GM23338 (cell line): Measurements from ENCODE around the gene MLF2. TPM values are rescaled to one million over a fixed set of nuclear protein-coding genes. Genes with fewer than 3 reads are reported as not detected.

Source experiments
- ATAC-seq: fragments of 200-7000 bp; cut with Tn5 transposase; 3 replicates; pipeline ENCODE4 v1.9.1; 2020
- DNase-seq: peaks from one replicate; pipeline ENCODE4 v3.0.0-alpha.2; 2015; ENCODE audit warnings: low spot score
- H2AFZ ChIP-seq: fragments of 200-600 bp; sonication (generic); 2 replicates; pipeline ENCODE4 v1.8.0; 2016; ENCODE audit warnings: antibody characterized with exemption, mild to moderate bottlenecking, moderate library complexity
- H3F3A ChIP-seq: fragments of 200-600 bp; sonication (generic); replicated peaks from 2 replicates; pipeline ENCODE4 v1.8.0; 2017; ENCODE audit warnings: antibody characterized with exemption, mixed run types, low read depth
- H3K27ac ChIP-seq: fragments of 200-600 bp; sonication (generic); 2 replicates; pipeline ENCODE4 v1.6.1; 2016; ENCODE audit warnings: low read depth
- H3K27me3 ChIP-seq: fragments of 200-600 bp; sonication (generic); 2 replicates; pipeline ENCODE4 v1.8.0; 2016; ENCODE audit warnings: mild to moderate bottlenecking, mixed run types, moderate library complexity; ENCODE audit not compliant: insufficient read depth
- H3K36me3 ChIP-seq: fragments of 200-600 bp; sonication (generic); 2 replicates; pipeline ENCODE4 v1.8.0; 2016; ENCODE audit warnings: mild to moderate bottlenecking; ENCODE audit not compliant: insufficient read depth
- H3K4me1 ChIP-seq: fragments of 200-600 bp; sonication (generic); 2 replicates; pipeline ENCODE4 v1.8.0; 2016; ENCODE audit warnings: mild to moderate bottlenecking, moderate library complexity; ENCODE audit not compliant: insufficient read depth
- H3K4me2 ChIP-seq: fragments of 200-600 bp; sonication (generic); 2 replicates; pipeline ENCODE4 v1.7.1; 2017; ENCODE audit warnings: mixed run types
- H3K4me3 ChIP-seq: fragments of 200-600 bp; sonication (generic); 2 replicates; pipeline ENCODE4 v1.6.1; 2016; ENCODE audit warnings: mixed run types
- H3K79me2 ChIP-seq: fragments of 200-600 bp; sonication (generic); replicated peaks from 2 replicates; pipeline ENCODE4 v1.8.0; 2017; ENCODE audit warnings: mild to moderate bottlenecking; ENCODE audit not compliant: insufficient read depth
- H3K9me2 ChIP-seq: fragments of 200-600 bp; sonication (generic); 2 replicates; pipeline ENCODE4 v1.8.0; 2017; ENCODE audit not compliant: insufficient read depth
- H4K20me1 ChIP-seq: fragments of 200-600 bp; sonication (generic); replicated peaks from 2 replicates; pipeline ENCODE4 v1.8.0; 2017; ENCODE audit warnings: mild to moderate bottlenecking; ENCODE audit not compliant: insufficient read depth
- H3K27ac Mint-ChIP-seq: 2 replicates; pipeline ENCODE4 v1.8.0; 2020; ENCODE audit warnings: inconsistent platforms, mild to moderate bottlenecking, moderate library complexity, mixed read lengths
- H3K27me3 Mint-ChIP-seq: 3 replicates; pipeline ENCODE4 v1.8.0; 2022; ENCODE audit warnings: low read depth, mild to moderate bottlenecking, moderate library complexity, mixed read lengths, inconsistent platforms; ENCODE audit not compliant: insufficient read depth, poor library complexity
- H3K36me3 Mint-ChIP-seq: 3 replicates; pipeline ENCODE4 v1.8.0; 2021; ENCODE audit warnings: low read depth, mild to moderate bottlenecking, inconsistent platforms, moderate library complexity, mixed read lengths
- H3K4me1 Mint-ChIP-seq: 3 replicates; pipeline ENCODE4 v1.8.0; 2020; ENCODE audit warnings: mild to moderate bottlenecking, inconsistent platforms, mixed read lengths
- H3K4me3 Mint-ChIP-seq: 3 replicates; pipeline ENCODE4 v1.8.0; 2021; ENCODE audit warnings: moderate library complexity, mild to moderate bottlenecking, inconsistent platforms, mixed read lengths
- H3K9me3 Mint-ChIP-seq: 3 replicates; pipeline ENCODE4 v1.8.0; 2020; ENCODE audit warnings: moderate library complexity, mild to moderate bottlenecking, inconsistent platforms, mixed read lengths
- ETS1 ChIP-seq: IDR thresholded peaks from 2 replicates; pipeline ENCODE4 v1.6.1; 2016; ENCODE audit warnings: antibody characterized with exemption
- EZH2phosphoT487 ChIP-seq: fragments of 200-600 bp; sonication (generic); IDR thresholded peaks from one replicate; pipeline ENCODE4 v1.8.1; 2018; ENCODE audit warnings: antibody characterized with exemption; ENCODE audit not compliant: unreplicated experiment
- polyA plus RNA-seq: library from polyadenylated mRNA; unstranded; fragments of >200 nt; fragmentation: Nextera tagmentation; extraction: Ambion mirVana; gene quantifications from 2 replicates; pipeline ENCODE4 v1.2.1, GENCODE V29; 2016
- small RNA-seq: library from RNA; depleted of rRNA; stranded (forward); fragments of <200 nt; gene quantifications from one replicate; pipeline ENCODE3, GENCODE V24; 2014; ENCODE audit warnings: low replicate concordance
- total RNA-seq: library from RNA; depleted of rRNA; stranded (reverse); fragments of >200 nt; shearing (Covaris generic); gene quantifications from 2 replicates; pipeline ENCODE4 v1.2.3, GENCODE V29; 2014; rRNA removed

Gene MLF2
- total and polyA plus RNA-seq, 2 experiments from 2014 or later: 280 to 289 TPM

GRCh38 chr12:6698352-6699046, 54.4 kb downstream of the MLF2 start:
- Mint-ChIP-seq H3K36me3 (peaks cover 6% of the 10 kb centered on the region; the same call in 2 of the 3 replicates), H3K27ac (no peak overlapping the region), H3K9me3 (peaks cover 4% of the 10 kb centered on the region; the same call in 2 of the 3 replicates), H3K4me3 (peak overlapping the region; percentile 56), H3K27me3 (peaks cover 31% of the 10 kb centered on the region), H3K4me1 (peaks cover 27% of the 10 kb centered on the region)
- H4K20me1 ChIP-seq: no peaks in the 10 kb centered on the region
- ATAC-seq (no peak), DNase-seq (peak; percentile 5)
- peak overlapping the region; percentile 95 for H3K4me2 ChIP-seq
- H3K4me3 ChIP-seq: peak overlapping the region; percentile 90
- peaks cover 28% of the 10 kb centered on the region for H3K27me3 ChIP-seq
- TF ChIP-seq ETS1 (no peak), EZH2phosphoT487 (no peak)
- 0 out of 2 replicates have a peak, but pooled peaks cover 3% of the 10 kb centered on the region for H3K79me2 ChIP-seq
- H2AFZ ChIP-seq: no peak overlapping the region
- 0 out of 2 replicates have a peak overlapping the region, but pooled peaks have one; percentile 59 for H3K27ac ChIP-seq
- H3K4me1 ChIP-seq: peaks cover 15% of the 10 kb centered on the region
- H3F3A ChIP-seq: peaks cover 14% of the 10 kb centered on the region; the same call in 1 of the 2 replicates
- H3K36me3 ChIP-seq: no peaks in the 10 kb centered on the region
- H3K9me2 ChIP-seq: no peaks in the 10 kb centered on the region

Small RNA genes within 50 kb of the gene (small RNA-seq; reads per million reads assigned to genes)
- gene RNU6-781P: not detected

Other genes with a start within 250 kb of the MLF2 start
- gene GAPDH, start 218.6 kb downstream of the MLF2 start, total RNA-seq: 5,269 and 5,853 TPM in 2 replicates
- gene GAPDH, start 218.6 kb downstream of the MLF2 start, polyA plus RNA-seq: 6,140 and 6,219 TPM in 2 replicates
- gene IFFO1, start 197.1 kb downstream of the MLF2 start, total RNA-seq: 8.8 and 12.9 TPM in 2 replicates
- gene IFFO1, start 197.1 kb downstream of the MLF2 start, polyA plus RNA-seq: 8.9 and 11.2 TPM in 2 replicates
- 67.2 and 67.9 TPM in 2 replicates for gene NOP2, start 184.8 kb downstream of the MLF2 start, total RNA-seq
- gene NOP2, start 184.8 kb downstream of the MLF2 start, polyA plus RNA-seq: 63.3 and 63.4 TPM in 2 replicates
- 301 and 351 TPM in 2 replicates for gene CHD4, start 145.8 kb downstream of the MLF2 start, total RNA-seq
- gene CHD4, start 145.8 kb downstream of the MLF2 start, polyA plus RNA-seq: 317 and 370 TPM in 2 replicates
- 0.38 and 0.89 TPM in 2 replicates for gene LPAR5, start 117.2 kb downstream of the MLF2 start, total RNA-seq
- 0.32 and 0.38 TPM in 2 replicates for gene LPAR5, start 117.2 kb downstream of the MLF2 start, polyA plus RNA-seq
- gene ACRBP, start 105.7 kb downstream of the MLF2 start, total RNA-seq: 2.2 TPM in 1 of 2 replicates, not detected in the other
- gene ACRBP, start 105.7 kb downstream of the MLF2 start, polyA plus RNA-seq: 0.70 TPM in 1 of 2 replicates, not detected in the other
- 22.0 and 27.7 TPM in 2 replicates for gene ING4, start 90.0 kb downstream of the MLF2 start, total RNA-seq
- gene ING4, start 90.0 kb downstream of the MLF2 start, polyA plus RNA-seq: 25.5 and 29.6 TPM in 2 replicates
- gene ZNF384, start 63.8 kb downstream of the MLF2 start, total RNA-seq: 30.2 and 35.9 TPM in 2 replicates
- 14.7 and 20.5 TPM in 2 replicates for gene ZNF384, start 63.8 kb downstream of the MLF2 start, polyA plus RNA-seq
- gene PIANP, start 52.3 kb downstream of the MLF2 start, total RNA-seq: 2.0 and 2.2 TPM in 2 replicates
- gene PIANP, start 52.3 kb downstream of the MLF2 start, polyA plus RNA-seq: 6.4 and 7.7 TPM in 2 replicates
- 51.9 and 53.9 TPM in 2 replicates for gene COPS7A, start 29.1 kb downstream of the MLF2 start, total RNA-seq
- gene COPS7A, start 29.1 kb downstream of the MLF2 start, polyA plus RNA-seq: 36.9 and 37.7 TPM in 2 replicates
- 82.4 and 111 TPM in 2 replicates for gene PTMS, start 13.2 kb upstream of the MLF2 start, total RNA-seq
- 238 and 270 TPM in 2 replicates for gene PTMS, start 13.2 kb upstream of the MLF2 start, polyA plus RNA-seq
- 1.0 and 4.7 TPM in 2 replicates for gene LAG3, start 19.4 kb upstream of the MLF2 start, total RNA-seq
- gene LAG3, start 19.4 kb upstream of the MLF2 start, polyA plus RNA-seq: 3.7 and 3.9 TPM in 2 replicates
- 1.5 and 2.2 TPM in 2 replicates for gene CD4, start 36.4 kb upstream of the MLF2 start, total RNA-seq
- 2.0 and 2.1 TPM in 2 replicates for gene CD4, start 36.4 kb upstream of the MLF2 start, polyA plus RNA-seq
- gene GPR162, start 68.7 kb upstream of the MLF2 start, total RNA-seq: 3.0 and 5.0 TPM in 2 replicates
- 4.7 and 5.0 TPM in 2 replicates for gene GPR162, start 68.7 kb upstream of the MLF2 start, polyA plus RNA-seq
- 38.2 and 39.2 TPM in 2 replicates for gene P3H3, start 75.3 kb upstream of the MLF2 start, total RNA-seq
- 15.8 and 16.4 TPM in 2 replicates for gene P3H3, start 75.3 kb upstream of the MLF2 start, polyA plus RNA-seq
- 3.3 and 8.2 TPM in 2 replicates for gene GNB3, start 87.8 kb upstream of the MLF2 start, total RNA-seq
- gene GNB3, start 87.8 kb upstream of the MLF2 start, polyA plus RNA-seq: 3.6 and 5.4 TPM in 2 replicates
- gene CDCA3, start 98.1 kb upstream of the MLF2 start, total RNA-seq: 37.2 and 47.4 TPM in 2 replicates
- 75.6 and 79.2 TPM in 2 replicates for gene CDCA3, start 98.1 kb upstream of the MLF2 start, polyA plus RNA-seq
- 97.2 and 109 TPM in 2 replicates for gene USP5, start 99.0 kb upstream of the MLF2 start, total RNA-seq
- gene USP5, start 99.0 kb upstream of the MLF2 start, polyA plus RNA-seq: 35.0 and 35.1 TPM in 2 replicates
- 731 and 822 TPM in 2 replicates for gene TPI1, start 114.4 kb upstream of the MLF2 start, total RNA-seq
- 737 and 748 TPM in 2 replicates for gene TPI1, start 114.4 kb upstream of the MLF2 start, polyA plus RNA-seq
- 7.6 and 13.1 TPM in 2 replicates for gene SPSB2, start 120.2 kb upstream of the MLF2 start, total RNA-seq
- 8.2 and 10.4 TPM in 2 replicates for gene SPSB2, start 120.2 kb upstream of the MLF2 start, polyA plus RNA-seq
- 2.5 and 9.1 TPM in 2 replicates for gene LRRC23, start 151.7 kb upstream of the MLF2 start, total RNA-seq
- 2.4 and 2.9 TPM in 2 replicates for gene LRRC23, start 151.7 kb upstream of the MLF2 start, polyA plus RNA-seq
- 50.8 and 53.5 TPM in 2 replicates for gene ENO2, start 161.4 kb upstream of the MLF2 start, total RNA-seq
- gene ENO2, start 161.4 kb upstream of the MLF2 start, polyA plus RNA-seq: 43.5 and 50.0 TPM in 2 replicates
- gene ATN1, start 174.8 kb upstream of the MLF2 start, total RNA-seq: 49.6 and 52.8 TPM in 2 replicates
- 27.2 and 29.5 TPM in 2 replicates for gene ATN1, start 174.8 kb upstream of the MLF2 start, polyA plus RNA-seq
- not detected in 2 replicates for gene RNU7-1, start 190.7 kb upstream of the MLF2 start, total RNA-seq
- gene RNU7-1, start 190.7 kb upstream of the MLF2 start, polyA plus RNA-seq: not detected in 2 replicates
- 186 and 204 TPM in 2 replicates for gene C12orf57, start 190.9 kb upstream of the MLF2 start, total RNA-seq
- gene C12orf57, start 190.9 kb upstream of the MLF2 start, polyA plus RNA-seq: 262 and 285 TPM in 2 replicates
- 24.7 and 25.3 TPM in 2 replicates for gene PTPN6, start 198.2 kb upstream of the MLF2 start, total RNA-seq
- gene PTPN6, start 198.2 kb upstream of the MLF2 start, polyA plus RNA-seq: 35.4 and 40.6 TPM in 2 replicates
- gene PHB2, start 217.5 kb upstream of the MLF2 start, total RNA-seq: 378 and 416 TPM in 2 replicates
- gene PHB2, start 217.5 kb upstream of the MLF2 start, polyA plus RNA-seq: 224 and 238 TPM in 2 replicates
- gene EMG1, start 217.8 kb upstream of the MLF2 start, total RNA-seq: 66.7 and 71.7 TPM in 2 replicates
- gene EMG1, start 217.8 kb upstream of the MLF2 start, polyA plus RNA-seq: 157 and 160 TPM in 2 replicates